GM12878 (cell line): ENCODE measurements around the gene SCN5A. TPM values are rescaled to one million over a fixed set of nuclear protein-coding genes. Genes with fewer than 3 reads are reported as not detected.

ENCODE experiments used
- ATAC-seq: fragments of 200-7000 bp; cut with Tn5 transposase; 3 replicates; pipeline ENCODE4 v1.9.1; 2020; ENCODE audit warnings: mild to moderate bottlenecking, moderate library complexity
- BruUV-seq: library from RNA; stranded (reverse); fragments of 400-500 nt; replicated peaks from 2 replicates; lab custom pipeline; 2021; lab: Mats Ljungman, UMichigan
- CTCF ChIA-PET: fragments of 300-600 bp; sonication (Branson Sonifier 250); formaldehyde crosslinking; extraction: SDS; loops from one replicate; lab custom pipeline; 2021; ENCODE audit warnings: inconsistent platforms; lab: Yijun Ruan, JAX
- POLR2A ChIA-PET: fragments of 350-600 bp; formaldehyde crosslinking; extraction: SDS; loops from one replicate; lab custom pipeline; 2021; ENCODE audit warnings: inconsistent platforms; lab: Charles Lee
- RAD21 ChIA-PET: fragments of 300-600 bp; sonication (Branson Sonifier 250); formaldehyde crosslinking; loops from one replicate; lab custom pipeline; 2023; ENCODE audit warnings: antibody characterized with exemption; ENCODE audit not compliant: unreplicated experiment; lab: Charles Lee
- SMC1A ChIA-PET: fragments of 300-600 bp; sonication (Branson Sonifier 250); formaldehyde crosslinking; loops from one replicate; lab custom pipeline; 2023; ENCODE audit not compliant: unreplicated experiment, uncharacterized antibody; lab: Charles Lee
- DNase-seq: peaks from one replicate; pipeline ENCODE4 v3.0.0-alpha.2; 2011; ENCODE audit warnings: low read depth, low spot score
- FAIRE-seq: peaks from 3 replicates; lab custom pipeline; 2011; peaks lifted over from hg19 to GRCh38; lab: Jason Lieb, UNC
- H2AFZ ChIP-seq: 2 replicates; pipeline ENCODE4 v1.6.0; 2011; ENCODE audit warnings: low read depth, low read length, control low read depth; ENCODE audit not compliant: control insufficient read depth
- H3K27ac ChIP-seq: 2 replicates; pipeline ENCODE4 v1.5.1; 2011; ENCODE audit warnings: control low read depth; ENCODE audit not compliant: control insufficient read depth, insufficient read depth
- H3K27me3 ChIP-seq, 2 experiments: replicated peaks in 1 of 2; 2 replicates each; pipeline versions ENCODE4 v1.6.0 to v1.6.1; 2011; ENCODE audit warnings: low read length in 1 of 2; ENCODE audit not compliant: control insufficient read depth in 2 of 2, insufficient read depth in 2 of 2
- H3K36me3 ChIP-seq, 2 experiments: 2 replicates each; pipeline ENCODE4 v1.5.1; 2011; ENCODE audit warnings: low read length in 1 of 2; ENCODE audit not compliant: control insufficient read depth in 2 of 2, insufficient read depth in 2 of 2
- H3K4me1 ChIP-seq: 2 replicates; pipeline ENCODE4 v1.6.1; 2011; ENCODE audit warnings: mild to moderate bottlenecking, low read length, moderate library complexity, mixed read lengths; ENCODE audit not compliant: control insufficient read depth, insufficient read depth
- H3K4me2 ChIP-seq: 2 replicates; pipeline ENCODE4 v1.6.0; 2011; ENCODE audit warnings: control low read depth; ENCODE audit not compliant: control insufficient read depth, insufficient read depth
- H3K4me3 ChIP-seq: fragments of 200-600 bp; sonication (generic); 2 replicates; pipeline ENCODE4 v1.5.1; 2016
- H3K79me2 ChIP-seq: 2 replicates; pipeline ENCODE4 v1.6.0; 2011; ENCODE audit warnings: low read length; ENCODE audit not compliant: control insufficient read depth, insufficient read depth
- H3K9ac ChIP-seq: 2 replicates; pipeline ENCODE4 v1.8.0; 2011; ENCODE audit warnings: low read length, control low read depth, mixed read lengths; ENCODE audit not compliant: control insufficient read depth, insufficient read depth
- H3K9me3 ChIP-seq: replicated peaks from 3 replicates; pipeline ENCODE4 v1.5.1; 2011; ENCODE audit warnings: mild to moderate bottlenecking, low read length; ENCODE audit not compliant: control insufficient read depth, insufficient read depth
- H4K20me1 ChIP-seq: 2 replicates; pipeline ENCODE4 v1.6.0; 2011; ENCODE audit not compliant: control insufficient read depth, insufficient read depth
- E2F8 ChIP-seq: fragments of 450-650 bp; IDR thresholded peaks from 2 replicates; pipeline ENCODE4 v1.6.1; 2018; ENCODE audit warnings: mild to moderate bottlenecking, low read depth, moderate library complexity; ENCODE audit not compliant: partially characterized antibody
- ETV6 ChIP-seq, 2 experiments: fragments of 450-650 bp in 1 of 2; IDR thresholded peaks in 1 of 2; conservative IDR thresholded peaks in 1 of 2; 2 replicates each; pipeline ENCODE4 v1.6.1; 2014; ENCODE audit warnings: antibody characterized with exemption in 1 of 2, borderline replicate concordance in 1 of 2, low read depth in 1 of 2, mild to moderate bottlenecking in 1 of 2, moderate library complexity in 1 of 2
- MTA3 ChIP-seq: IDR thresholded peaks from 2 replicates; pipeline ENCODE4 v1.6.1; 2012; ENCODE audit warnings: low read length, inconsistent platforms, borderline replicate concordance
- MYB ChIP-seq: fragments of 150-350 bp; IDR thresholded peaks from 2 replicates; pipeline ENCODE4 v1.6.1; 2014; ENCODE audit warnings: mild to moderate bottlenecking, low read depth, low read length, borderline replicate concordance
- PBX3 ChIP-seq: IDR thresholded peaks from 2 replicates; pipeline ENCODE4 v1.6.1; 2011; ENCODE audit warnings: mild to moderate bottlenecking, low read depth, low read length, moderate library complexity; ENCODE audit not compliant: insufficient replicate concordance
- RELB ChIP-seq: fragments of 450-650 bp; IDR thresholded peaks from 2 replicates; pipeline ENCODE4 v1.6.1; 2017; ENCODE audit warnings: low read depth, mild to moderate bottlenecking, moderate library complexity
- YBX1 ChIP-seq: fragments of 450-650 bp; IDR thresholded peaks from 2 replicates; pipeline ENCODE4 v1.6.1; 2016; ENCODE audit warnings: antibody characterized with exemption
- ZBTB4 ChIP-seq: fragments of 450-650 bp; formaldehyde crosslinking; IDR thresholded peaks from 2 replicates; pipeline ENCODE4 v1.4.0; 2022; ENCODE audit warnings: mild to moderate bottlenecking, moderate library complexity
- ZNF592 ChIP-seq: fragments of 450-650 bp; IDR thresholded peaks from 2 replicates; pipeline ENCODE4 v1.6.1; 2017; ENCODE audit warnings: mild to moderate bottlenecking, moderate library complexity
- WGBS: methylation state at CpG from one replicate; pipeline ENCODE4 v1.1.6; 2016; ENCODE audit warnings: low lambda C conversion rate; ENCODE audit not compliant: insufficient replicate concordance, insufficient coverage; ENCODE audit errors: missing lambda C conversion rate; 5-methylcytosine and 5-hydroxymethylcytosine counted together
- in situ Hi-C: fragments of 300-500 bp; cut with MboI; formaldehyde crosslinking; loops from 9 replicates; pipeline ENCODE4 v1.14.3; 2018; ENCODE audit warnings: mixed read lengths
- intact Hi-C: fragments of 100-400 bp; cut with micrococcal nuclease; formaldehyde crosslinking; loops from one replicate; pipeline ENCODE4 v1.14.2; 2022; ENCODE audit not compliant: unreplicated experiment
- polyA plus RNA-seq, 11 experiments: library from polyadenylated mRNA; depleted of rRNA in 4 of 11; unstranded in 6 of 11; stranded (reverse) in 5 of 11; fragments of >200 nt; fragmentation: Nextera tagmentation in 4 of 11; fragmentation: Illumina TruSeq in 1 of 11; extraction: Ambion mirVana in 4 of 11; extraction: Trizol in 1 of 11; gene quantifications; 1 replicate in 1 of 11; 2 replicates in 10 of 11; pipeline versions ENCODE4 v1.2.1 to v1.2.3, GENCODE V29; 2011 to 2016; ENCODE audit warnings: inconsistent platforms in 2 of 11, missing spikeins in 2 of 11, low read depth in 1 of 11
- total RNA-seq, 4 experiments: library from RNA; depleted of rRNA in 3 of 4; stranded (reverse); fragments of >200 nt in 3 of 4; fragmentation: Illumina TruSeq in 1 of 4; extraction: Trizol in 1 of 4; gene quantifications; 2 replicates each; pipeline versions ENCODE4 v1.2.1 to v1.2.3, GENCODE V29; 2013 to 2021

Gene SCN5A
- total and polyA plus RNA-seq, 10 of the 15 experiments (the other 5 are each of a cell fraction or from before 2014, with no cell fraction given) = not detected

GRCh38 chr3:38618343-38618742 lies 31.1 kb downstream of the SCN5A start:
- H4K20me1 ChIP-seq = no peaks in the 10 kb centered on the region
- in situ Hi-C loops (no loop called here), intact Hi-C loops (no loop called here)
- H3K4me1 ChIP-seq = no peaks in the 10 kb centered on the region
- DNase-seq (no peak), FAIRE-seq (no peak), ATAC-seq (no peak)
- BruUV-seq = no TSS peak
- SMC1A ChIA-PET = interaction anchor here (0.6 to 1.0 kb wide), 2 partner anchors 61 to 278 kb away, joined by 3 read pairs; no protein-coding TSS in a partner anchor
- 64% methylated on average over 5 of the region's 5 CpGs for WGBS
- H3K4me2 ChIP-seq = no peak overlapping the region
- no peak overlapping the region for H3K4me3 ChIP-seq
- no peaks in the 10 kb centered on the region for H3K79me2 ChIP-seq
- H3K9me3 ChIP-seq = no peaks in the 10 kb centered on the region
- POLR2A ChIA-PET = no interaction called here
- no peak overlapping the region for H3K9ac ChIP-seq
- RAD21 ChIA-PET = no interaction called here
- peaks cover 0 to 1% of the 10 kb centered on the region in 2 experiments; a peak in 2 of 4 replicates for H3K27me3 ChIP-seq
- H2AFZ ChIP-seq = no peak overlapping the region
- no peaks in the 10 kb centered on the region for H3K36me3 ChIP-seq
- H3K27ac ChIP-seq = no peak overlapping the region
- CTCF ChIA-PET = interaction anchor here (1.8 kb wide), 1 partner anchor 97 kb away, joined by 5 read pairs; no protein-coding TSS in a partner anchor
- TF ChIP-seq E2F8 = no peak
- TF ChIP-seq ETV6 (conservative IDR thresholded peaks at IDR 0.05 in 1 of 2, IDR thresholded peaks at IDR 0.05 in 1 of 2; ENCODE audit: borderline replicate concordance in 1 of 2, low read depth in 1 of 2) = no peak
- TF ChIP-seq RELB = no peak
- no peak for TF ChIP-seq PBX3
- no peak for TF ChIP-seq YBX1
- TF ChIP-seq MYB = no peak
- no peak for TF ChIP-seq MTA3
- no peak for TF ChIP-seq ZNF592
- TF ChIP-seq ZBTB4 (CRISPR knock-in tag) = no peak
